ENCODE results near the gene ADAMTSL3. TPM values are rescaled to one million over a fixed set of nuclear protein-coding genes. Genes with fewer than 3 reads are reported as not detected.
A peak's percentile ranks its signal among the peaks of the same experiment; 100 is the strongest.

Gene ADAMTSL3
- total and polyA plus RNA-seq, 2 experiments from 2014 or later: 0.61 to 0.87 TPM

GRCh38 chr15:83973816-83974215 is 319.9 kb downstream of the ADAMTSL3 start:
- peaks cover 22% of the 10 kb centered on the region for H3K36me3 Mint-ChIP-seq (ENCODE audit: low read depth)
- no peaks in the 10 kb centered on the region for H3F3A ChIP-seq (replicated peaks; ENCODE audit: low read depth)
- no peaks in the 10 kb centered on the region for H3K4me1 ChIP-seq (ENCODE audit: insufficient read depth)
- peaks cover 41% of the 10 kb centered on the region for H3K9me3 Mint-ChIP-seq
- no peaks in the 10 kb centered on the region for H4K20me1 ChIP-seq (replicated peaks; ENCODE audit: insufficient read depth)
- no peak overlapping the region for H3K4me3 ChIP-seq
- no peak overlapping the region for H3K27ac Mint-ChIP-seq
- ATAC-seq: peak; percentile 74
- no peaks in the 10 kb centered on the region for H3K79me2 ChIP-seq (replicated peaks; ENCODE audit: insufficient read depth)
- H2AFZ ChIP-seq: no peak overlapping the region
- H3K27me3 Mint-ChIP-seq (ENCODE audit: insufficient read depth, low read depth, poor library complexity): peaks cover 3% of the 10 kb centered on the region
- H3K4me2 ChIP-seq: no peak overlapping the region
- DNase-seq (ENCODE audit: low spot score): peak; percentile 33
- H3K4me3 Mint-ChIP-seq: no peak overlapping the region
- no peak for TF ChIP-seq ETS1 (IDR thresholded peaks at IDR 0.05)
- TF ChIP-seq CTCF (conservative IDR thresholded peaks at IDR 0.05; ENCODE audit: low read depth in 2 of 2): peak; percentile 54 to 64
- H3K36me3 ChIP-seq (ENCODE audit: insufficient read depth): no peaks in the 10 kb centered on the region
- H3K9me2 ChIP-seq (ENCODE audit: insufficient read depth): no peaks in the 10 kb centered on the region
- no peaks in the 10 kb centered on the region for H3K27me3 ChIP-seq (ENCODE audit: insufficient read depth)
- H3K4me1 Mint-ChIP-seq: no peaks in the 10 kb centered on the region; the same call in 2 of the 3 replicates
- no peak overlapping the region for H3K27ac ChIP-seq (ENCODE audit: low read depth)

- H3K27ac Mint-ChIP-seq: no peak overlapping the region
- ATAC-seq (no peak), DNase-seq (ENCODE audit: low spot score) (no peak)
- H3K79me2 ChIP-seq (replicated peaks; ENCODE audit: insufficient read depth): no peaks in the 10 kb centered on the region
- no peak overlapping the region for H2AFZ ChIP-seq
- no peak overlapping the region for H3K27ac ChIP-seq (ENCODE audit: low read depth)
- H3K4me2 ChIP-seq: no peak overlapping the region
- no peaks in the 10 kb centered on the region for H3F3A ChIP-seq (replicated peaks; ENCODE audit: low read depth)
- no peak overlapping the region for H3K4me3 ChIP-seq
- peaks cover 3% of the 10 kb centered on the region for H3K27me3 Mint-ChIP-seq (ENCODE audit: insufficient read depth, low read depth, poor library complexity)
- H3K36me3 Mint-ChIP-seq (ENCODE audit: low read depth): peaks cover 22% of the 10 kb centered on the region
- no peaks in the 10 kb centered on the region for H4K20me1 ChIP-seq (replicated peaks; ENCODE audit: insufficient read depth)
- peaks cover 42% of the 10 kb centered on the region for H3K9me3 Mint-ChIP-seq
- H3K4me1 Mint-ChIP-seq: no peaks in the 10 kb centered on the region; the same call in 2 of the 3 replicates
- H3K4me3 Mint-ChIP-seq: no peak overlapping the region
- H3K36me3 ChIP-seq (ENCODE audit: insufficient read depth): no peaks in the 10 kb centered on the region
- H3K4me1 ChIP-seq (ENCODE audit: insufficient read depth): no peaks in the 10 kb centered on the region
- no peaks in the 10 kb centered on the region for H3K27me3 ChIP-seq (ENCODE audit: insufficient read depth)
- H3K9me2 ChIP-seq (ENCODE audit: insufficient read depth): no peaks in the 10 kb centered on the region
- TF ChIP-seq ZNF462 (CRISPR knock-in tag; IDR thresholded peaks at IDR 0.05) (no peak), STAT1 (IDR thresholded peaks at IDR 0.05; ENCODE audit: unreplicated experiment) (no peak), ZNF114 (CRISPR knock-in tag; IDR thresholded peaks at IDR 0.05) (no peak), CREB1 (CRISPR knock-in tag; IDR thresholded peaks at IDR 0.05; ENCODE audit: low read depth) (no peak), REST (IDR thresholded peaks at IDR 0.05; ENCODE audit: unreplicated experiment) (no peak), POLR2AphosphoS5 (IDR thresholded peaks at IDR 0.05; ENCODE audit: low read depth) (no peak), ZNF331 (CRISPR knock-in tag; IDR thresholded peaks at IDR 0.05; ENCODE audit: low read depth) (no peak)
These were observed 324.1 kb downstream of the ADAMTSL3 start for GRCh38 chr15:83977992-83978391.
